Stimulated activated CD4-positive, alpha-beta T cell treated with anti-CD3 and anti-CD28 coated beads, Interleukin-2, amount 100 ng/mL, for 4 hours (primary cell): ENCODE results near the gene RRP7A.
"Not testable (repeated sequence)": the region's sequence is repeated elsewhere in the genome, so short reads cannot be mapped to it uniquely, and the experiment has no call there.

Experiments used
- DNase-seq: peaks from one replicate; pipeline ENCODE4 v3.0.0-alpha.2; 2020; ENCODE audit warnings: low read depth

RRP7A gene

GRCh38 chr22:42495533-42496141 lies 24.0 kb downstream of the RRP7A start:
- DNase-seq = not testable (repeated sequence)

GRCh38 chr22:42493393-42493792 lies 26.2 kb downstream of the RRP7A start:
- no peak for DNase-seq

GRCh38 chr22:42492323-42492690 lies 27.3 kb downstream of the RRP7A start:
- DNase-seq = no peak

GRCh38 chr22:42490243-42490832 lies 29.3 kb downstream of the RRP7A start:
- DNase-seq = no peak

- DNase-seq = no peak
These were observed 30.6 kb downstream of the RRP7A start for GRCh38 chr22:42489000-42489399.

GRCh38 chr22:42484506-42484905 lies 35.1 kb downstream of the RRP7A start:
- DNase-seq = no peak

GRCh38 chr22:42483610-42484223 lies 35.9 kb downstream of the RRP7A start:
- DNase-seq = not testable (repeated sequence)

GRCh38 chr22:42475122-42475521 lies 44.5 kb downstream of the RRP7A start:
- no peak for DNase-seq

- peak; percentile 3 for DNase-seq
These were observed 46.0 kb downstream of the RRP7A start for GRCh38 chr22:42473484-42474193.

GRCh38 chr22:42472671-42473070 lies 46.9 kb downstream of the RRP7A start:
- no peak for DNase-seq

- no peak for DNase-seq
These were observed 48.2 kb downstream of the RRP7A start for GRCh38 chr22:42471441-42471840.

- no peak for DNase-seq
These were observed 49.1 kb downstream of the RRP7A start for GRCh38 chr22:42470366-42471082.

GRCh38 chr22:42468841-42469240 lies 50.8 kb downstream of the RRP7A start:
- DNase-seq = no peak

GRCh38 chr22:42462016-42462415 lies 57.6 kb downstream of the RRP7A start:
- DNase-seq = no peak

- DNase-seq = no peak
These were observed 58.1 kb downstream of the RRP7A start for GRCh38 chr22:42461511-42461910.
